ENCODE measurements around the gene SV2C. TPM values are rescaled to one million over a fixed set of nuclear protein-coding genes. Genes with fewer than 3 reads are reported as not detected.

Gene SV2C
- total and polyA plus RNA-seq, 10 of the 15 experiments (the other 5 are each of a cell fraction or from before 2014, with no cell fraction given) = under 0.01 to 1.1 (median 0.63) TPM

- TF ChIP-seq NKRF (conservative IDR thresholded peaks at IDR 0.05) (no peak), IRF4 (IDR thresholded peaks at IDR 0.05; ENCODE audit: low read depth, low read length) (no peak), KDM1A (IDR thresholded peaks at IDR 0.05; ENCODE audit: borderline replicate concordance) (no peak), RCOR1 (conservative IDR thresholded peaks at IDR 0.05; ENCODE audit: low read depth, low read length) (no peak), HDGF (IDR thresholded peaks at IDR 0.05) (no peak)
These were observed 222.1 kb downstream of the SV2C start (continued) for GRCh38 chr5:76305269-76305668.

GRCh38 chr5:76305775-76306174, 222.6 kb downstream of the SV2C start:
- no peak overlapping the region for H3K27ac ChIP-seq (ENCODE audit: control insufficient read depth, insufficient read depth)
- no TSS peak for BruUV-seq (replicated peaks)
- no peaks in the 10 kb centered on the region for H4K20me1 ChIP-seq (ENCODE audit: control insufficient read depth, insufficient read depth)
- ChIA-PET POLR2A (no interaction called here), CTCF (interaction anchor here (0.7 to 1.6 kb wide), 7 partner anchors 9 to 272 kb away, joined by 3 to 4 read pairs (median 3); no protein-coding TSS in a partner anchor), SMC1A (ENCODE audit: uncharacterized antibody, unreplicated experiment) (interaction anchor here (0.7 to 1.7 kb wide), 5 partner anchors 12 to 231 kb away, joined by 3 to 7 read pairs (median 4); no protein-coding TSS in a partner anchor), RAD21 (ENCODE audit: unreplicated experiment) (interaction anchor here (1.1 to 1.3 kb wide), 2 partner anchors 236 to 239 kb away, joined by 3 to 4 read pairs; no protein-coding TSS in a partner anchor)
- H2AFZ ChIP-seq (ENCODE audit: control insufficient read depth, low read depth, low read length) = no peak overlapping the region
- DNase-seq (ENCODE audit: low read depth, low spot score) (no peak), FAIRE-seq (no peak), ATAC-seq (no peak)
- intact Hi-C loops (cut with micrococcal nuclease; ENCODE audit: unreplicated experiment) = no loop called here
- no peak overlapping the region for H3K9ac ChIP-seq (ENCODE audit: control insufficient read depth, insufficient read depth, low read length)
- H3K27me3 ChIP-seq (replicated peaks in 1 of 2; ENCODE audit: control insufficient read depth in 2 of 2, insufficient read depth in 2 of 2, low read length in 1 of 2) = no peaks in the 10 kb centered on the region
- no peaks in the 10 kb centered on the region for H3K4me1 ChIP-seq (ENCODE audit: control insufficient read depth, insufficient read depth, low read length)
- H3K79me2 ChIP-seq (ENCODE audit: control insufficient read depth, insufficient read depth, low read length) = no peaks in the 10 kb centered on the region
- H3K36me3 ChIP-seq (ENCODE audit: control insufficient read depth in 2 of 2, insufficient read depth in 2 of 2, low read length in 1 of 2) = no peaks in the 10 kb centered on the region
- H3K4me3 ChIP-seq = no peak overlapping the region
- no peaks in the 10 kb centered on the region for H3K9me3 ChIP-seq (replicated peaks; ENCODE audit: control insufficient read depth, insufficient read depth, low read length)
- no peak overlapping the region for H3K4me2 ChIP-seq (ENCODE audit: control insufficient read depth, insufficient read depth)
- in situ Hi-C loops (cut with MboI) = no loop called here
- no peak for TF ChIP-seq RELA (IDR thresholded peaks at IDR 0.05; ENCODE audit: borderline replicate concordance, partially characterized antibody)
- no peak for TF ChIP-seq PKNOX1 (IDR thresholded peaks at IDR 0.05)
- no peak for TF ChIP-seq TAF1 (IDR thresholded peaks at IDR 0.05; ENCODE audit: borderline replicate concordance, low read depth, low read length)
- TF ChIP-seq RUNX3 (IDR thresholded peaks at IDR 0.05; ENCODE audit: low read length) = no peak
- no peak for TF ChIP-seq ZNF274 (IDR thresholded peaks at IDR 0.05; ENCODE audit: insufficient read depth, insufficient read length)
- no peak for TF ChIP-seq SPI1 (IDR thresholded peaks at IDR 0.05; ENCODE audit: borderline replicate concordance, insufficient read depth, low read depth, low read length)
- TF ChIP-seq MXI1 (IDR thresholded peaks at IDR 0.05; ENCODE audit: low read depth, low read length) = no peak
- WGBS (ENCODE audit: insufficient coverage, insufficient replicate concordance, low lambda C conversion rate, missing lambda C conversion rate) = 100% methylated on average over 1 of the region's 1 CpG
